ENCODE data around the gene CHRNA7.

- TF ChIP-seq CTCF (IDR thresholded peaks at IDR 0.05), result no peak
- TF ChIP-seq ZFX (IDR thresholded peaks at IDR 0.05; ENCODE audit: borderline replicate concordance), result no peak
Measured at GRCh38 chr15:32134842-32135241, 104.5 kb downstream of the CHRNA7 start.
